Motor neuron (in vitro differentiated cells): ENCODE results near the gene CXCR1. TPM values are rescaled to one million over a fixed set of nuclear protein-coding genes. Genes with fewer than 3 reads are reported as not detected.

Experiments
- ATAC-seq, 8 experiments: fragments of 200-7000 bp; cut with Tn5 transposase; replicated peaks in 6 of 8; 2 replicates each; pipeline ENCODE4 v1.8.0; 2021; ENCODE audit warnings: mild to moderate bottlenecking in 8 of 8, moderate library complexity in 8 of 8
- H3K27ac ChIP-seq, 2 donors: fragments of 250-450 bp; sonication (Bioruptor Pico); 2 replicates each; pipeline ENCODE4 v1.9.0; 2021; ENCODE audit warnings: antibody characterized with exemption in 2 of 2, mild to moderate bottlenecking in 2 of 2, moderate library complexity in 1 of 2
- H3K4me1 ChIP-seq, 2 donors: fragments of 250-450 bp; sonication (Bioruptor Pico); replicated peaks in 1 of 2; 2 replicates each; pipeline ENCODE4 v1.6.1; 2021; ENCODE audit warnings: antibody characterized with exemption in 2 of 2, mild to moderate bottlenecking in 2 of 2, moderate library complexity in 1 of 2
- H3K4me3 ChIP-seq, 5 donors: fragments of 250-450 bp; sonication (Bioruptor Pico); 2 replicates each; pipeline ENCODE4 v1.9.0; 2021; ENCODE audit warnings: antibody characterized with exemption in 5 of 5, mild to moderate bottlenecking in 5 of 5, moderate library complexity in 4 of 5
- WGBS, 10 experiments: fragments of 450-650 bp; shearing (Covaris generic); methylation state at CpG; one replicate each; pipeline ENCODE4 v1.0.0; 2022; 5-methylcytosine and 5-hydroxymethylcytosine counted together
- in situ Hi-C, 9 experiments: fragments of 400-800 bp; cut with MboI; loops; one replicate each; pipeline ENCODE4 v1.15.0; 2021; ENCODE audit warnings: low sequenced_read_pairs in 9 of 9, low pct_unique_long_range_greater_than_20kb in 2 of 9; ENCODE audit not compliant: unreplicated experiment in 9 of 9
- total RNA-seq, 8 experiments: library from RNA; unstranded; fragments of 300-600 nt; gene quantifications; 2 replicates each; pipeline versions ENCODE4 v1.2.3 to v1.2.4, GENCODE V29; 2022

CXCR1 gene
- 1 to 10 TPM in 1 of 8 experiments, under 1 TPM in 4, not detected in 3; 0.09 to 1.6 (median 0.21) TPM for total RNA-seq

- Histone ChIP-seq H3K27ac (no peak within 1 kb of the TSS), H3K4me1 (no peaks in the 10 kb centered on the region), H3K4me3 (no peak within 1 kb of the TSS)
- WGBS, 10 experiments = 0 to 100% (median 84%) methylated on average over 1 to 3 of the region's 3 CpGs; no CpG with 5 or more reads in 3 of the 10 experiments
- peak in 2 of 8 experiments; percentile 48 to 51 for ATAC-seq
- in situ Hi-C loops = no loop called here
Observed at GRCh38 chr2:218166791-218167190, at the start of gene CXCR1. Gene CXCR1, minus strand, starts transcription at chr2:218166962. Its CDS starts 1,751 bp downstream, at chr2:218165211.

GRCh38 chr2:218216336-218216673 is 49.5 kb upstream of the CXCR1 start:
- 14 to 100% (median 76%) methylated on average over 1 to 7 of the region's 9 CpGs; no CpG with 5 or more reads in 2 of the 10 experiments for WGBS, 10 experiments
- peak in 3 of 8 experiments; percentile 0 to 2 (median 1) for ATAC-seq
- Histone ChIP-seq H3K4me3 (peak overlapping the region; percentile 65 to 96 (median 78)), H3K27ac (peak overlapping the region; percentile 74 to 87), H3K4me1 (peaks cover 17 to 21% of the 10 kb centered on the region in 2 donors)
- in situ Hi-C loops = no loop called here

GRCh38 chr2:218214116-218214515 is 47.4 kb upstream of the CXCR1 start:
- 45 to 100% (median 100%) methylated on average over 1 of the region's 1 CpG; no CpG with 5 or more reads in 1 of the 10 experiments for WGBS, 10 experiments
- Histone ChIP-seq H3K4me3 (no peak overlapping the region), H3K27ac (no peak overlapping the region), H3K4me1 (peaks cover 10 to 14% of the 10 kb centered on the region in 2 donors)
- in situ Hi-C loops = no loop called here
- no peak for ATAC-seq

GRCh38 chr2:218209078-218209477 is 42.3 kb upstream of the CXCR1 start:
- no peaks in the 10 kb centered on the region for H3K4me1 ChIP-seq
- ATAC-seq = no peak
- no peak overlapping the region for H3K27ac ChIP-seq
- in situ Hi-C loops = no loop called here
- WGBS, 10 experiments = 80 to 100% (median 89%) methylated on average over 1 to 3 of the region's 3 CpGs; no CpG with 5 or more reads in 5 of the 10 experiments
- no peak overlapping the region for H3K4me3 ChIP-seq

- Histone ChIP-seq H3K4me1 (no peaks in the 10 kb centered on the region), H3K4me3 (no peak overlapping the region), H3K27ac (no peak overlapping the region)
- WGBS, 10 experiments = 33 to 100% (median 80%) methylated on average over 1 to 3 of the region's 3 CpGs; no CpG with 5 or more reads in 1 of the 10 experiments
- in situ Hi-C loops = no loop called here
- no peak for ATAC-seq
Observed at GRCh38 chr2:218202266-218202665, 35.5 kb upstream of the CXCR1 start.

GRCh38 chr2:218196974-218197373 is 30.2 kb upstream of the CXCR1 start:
- no peak for ATAC-seq

GRCh38 chr2:218194880-218195279 is 28.1 kb upstream of the CXCR1 start:
- no peak for ATAC-seq
- no peak overlapping the region for H3K27ac ChIP-seq
- in situ Hi-C loops = no loop called here
- no peak overlapping the region for H3K4me3 ChIP-seq
- no peaks in the 10 kb centered on the region for H3K4me1 ChIP-seq
- 77 to 100% (median 90%) methylated on average over 1 to 3 of the region's 3 CpGs; no CpG with 5 or more reads in 3 of the 10 experiments for WGBS, 10 experiments

More at GRCh38 chr2:218196974-218197373, 30.2 kb upstream of the CXCR1 start:
- Histone ChIP-seq H3K27ac (no peak overlapping the region), H3K4me1 (no peaks in the 10 kb centered on the region), H3K4me3 (no peak overlapping the region)
- 64 to 100% (median 78%) methylated on average over 1 to 4 of the region's 4 CpGs for WGBS, 10 experiments
- in situ Hi-C loops = no loop called here

- Histone ChIP-seq H3K27ac (no peak overlapping the region), H3K4me1 (no peaks in the 10 kb centered on the region), H3K4me3 (no peak overlapping the region)
- 0 to 100% (median 83%) methylated on average over 1 to 2 of the region's 4 CpGs; no CpG with 5 or more reads in 3 of the 10 experiments for WGBS, 10 experiments
- in situ Hi-C loops = no loop called here
- ATAC-seq = no peak
Observed at GRCh38 chr2:218193701-218194100, 26.9 kb upstream of the CXCR1 start.

GRCh38 chr2:218192902-218193430 is 26.2 kb upstream of the CXCR1 start:
- no peak overlapping the region for H3K27ac ChIP-seq
- in situ Hi-C loops = no loop called here
- H3K4me3 ChIP-seq = no peak overlapping the region
- no peak for ATAC-seq
- H3K4me1 ChIP-seq = no peaks in the 10 kb centered on the region
- WGBS, 10 experiments = 5 to 86% (median 38%) methylated on average over 2 to 3 of the region's 3 CpGs; no CpG with 5 or more reads in 2 of the 10 experiments

GRCh38 chr2:218188528-218188927 is 21.8 kb upstream of the CXCR1 start:
- H3K4me1 ChIP-seq = no peaks in the 10 kb centered on the region
- no peak overlapping the region for H3K4me3 ChIP-seq
- H3K27ac ChIP-seq = no peak overlapping the region
- in situ Hi-C loops = no loop called here
- WGBS, 10 experiments = 67 to 100% (median 94%) methylated on average over 1 to 2 of the region's 2 CpGs; no CpG with 5 or more reads in 6 of the 10 experiments
- ATAC-seq = no peak

GRCh38 chr2:218187296-218188015 is 20.7 kb upstream of the CXCR1 start:
- Histone ChIP-seq H3K4me3 (no peak overlapping the region), H3K27ac (no peak overlapping the region), H3K4me1 (no peaks in the 10 kb centered on the region)
- peak in 4 of 8 experiments; percentile 50 to 81 (median 62) for ATAC-seq
- in situ Hi-C loops = no loop called here
- WGBS, 10 experiments = 8 to 100% (median 73%) methylated on average over 1 to 4 of the region's 4 CpGs; no CpG with 5 or more reads in 3 of the 10 experiments

- WGBS, 10 experiments = 0 to 60% (median 56%) methylated on average over 1 of the region's 1 CpG; no CpG with 5 or more reads in 5 of the 10 experiments
- no peaks in the 10 kb centered on the region for H3K4me1 ChIP-seq
- no peak overlapping the region for H3K4me3 ChIP-seq
- ATAC-seq = no peak
- in situ Hi-C loops = no loop called here
- H3K27ac ChIP-seq = no peak overlapping the region
Observed at GRCh38 chr2:218186876-218187275, 20.1 kb upstream of the CXCR1 start.

GRCh38 chr2:218186355-218186766 is 19.6 kb upstream of the CXCR1 start:
- peak in 4 of 8 experiments; percentile 59 to 90 (median 75) for ATAC-seq
- Histone ChIP-seq H3K27ac (no peak overlapping the region), H3K4me1 (no peaks in the 10 kb centered on the region), H3K4me3 (no peak overlapping the region)
- WGBS, 10 experiments = 0 to 100% (median 29%) methylated on average over 1 to 6 of the region's 8 CpGs; no CpG with 5 or more reads in 3 of the 10 experiments
- in situ Hi-C loops = no loop called here
